ENCODE measurements around the gene MYO3B. TPM values are rescaled to one million over a fixed set of nuclear protein-coding genes. Genes with fewer than 3 reads are reported as not detected.

The MYO3B gene
- polyA plus RNA-seq, 2 of the 4 experiments (the other 2 are of a cell fraction), result 0.01 TPM; not detected in 1

- ChIA-PET POLR2A (no interaction called here), CTCF (interaction anchor here (0.8 to 1.4 kb wide), 3 partner anchors 12 to 480 kb away, joined by 3 to 4 read pairs (median 4); partner anchors contain the start of gene GAD1)
- H3K4me2 ChIP-seq, result no peak overlapping the region
- FAIRE-seq (no peak), ATAC-seq (no peak), DNase-seq (ENCODE audit: low read depth in 1 of 2, low spot score in 1 of 2) (no peak)
- H3K4me1 ChIP-seq, result no peaks in the 10 kb centered on the region
- TF ChIP-seq TFCP2L1 (CRISPR knock-in tag; IDR thresholded peaks at IDR 0.05) (no peak), ZC3H11A (IDR thresholded peaks at IDR 0.05) (no peak)
- H3K4me3 ChIP-seq, result no peak overlapping the region
- 0% methylated on average over 2 of the region's 2 CpGs for WGBS (ENCODE audit: missing lambda C conversion rate)
- H3K9me3 ChIP-seq, result no peaks in the 10 kb centered on the region
- no peak overlapping the region for H3K27ac ChIP-seq
These were observed 159.0 kb downstream of the MYO3B start for GRCh38 chr2:170336916-170337315.

GRCh38 chr2:170339322-170339721, 161.4 kb downstream of the MYO3B start:
- POLR2A ChIA-PET, result no interaction called here
- Histone ChIP-seq H3K4me2 (no peak overlapping the region), H3K27ac (no peak overlapping the region), H3K9me3 (no peaks in the 10 kb centered on the region), H3K4me1 (no peaks in the 10 kb centered on the region), H3K4me3 (no peak overlapping the region)
- DNase-seq (ENCODE audit: low read depth in 1 of 2, low spot score in 1 of 2), result no peak
- 27% methylated on average over 7 of the region's 7 CpGs for WGBS (ENCODE audit: missing lambda C conversion rate)
- CTCF ChIA-PET, result interaction anchor here (1.2 to 1.5 kb wide), 4 partner anchors 15 to 474 kb away, joined by 3 to 4 read pairs (median 4); no protein-coding TSS in a partner anchor
- no peak for ATAC-seq
- no peak for TF ChIP-seq PBX3 (IDR thresholded peaks at IDR 0.05)
- TF ChIP-seq CHD2 (IDR thresholded peaks at IDR 0.05; ENCODE audit: low read length, partially characterized antibody), result no peak
- TF ChIP-seq REST (IDR thresholded peaks at IDR 0.05), result no peak
- no peak for FAIRE-seq

- H3K4me3 ChIP-seq, result no peak overlapping the region
- TF ChIP-seq MAFK (IDR thresholded peaks at IDR 0.05; ENCODE audit: partially characterized antibody), result no peak
- no peak for TF ChIP-seq MAX (IDR thresholded peaks at IDR 0.05)
- no peak for TF ChIP-seq JUNB (IDR thresholded peaks at IDR 0.05)
- no peak for TF ChIP-seq EP300 (IDR thresholded peaks at IDR 0.05)
- TF ChIP-seq ZSCAN20 (CRISPR knock-in tag; IDR thresholded peaks at IDR 0.05), result no peak
- no peak for TF ChIP-seq HOXA7 (CRISPR knock-in tag; IDR thresholded peaks at IDR 0.05)
- no peak for TF ChIP-seq ESRRA (IDR thresholded peaks at IDR 0.05; ENCODE audit: borderline replicate concordance, low read length)
- TF ChIP-seq FOSB (CRISPR knock-in tag; IDR thresholded peaks at IDR 0.05), result no peak
- TF ChIP-seq FOXS1 (CRISPR knock-in tag; IDR thresholded peaks at IDR 0.05), result no peak
- TF ChIP-seq HEYL (CRISPR knock-in tag; IDR thresholded peaks at IDR 0.05), result no peak
- no peak for TF ChIP-seq BHLHE40 (IDR thresholded peaks at IDR 0.05; ENCODE audit: low read depth, low read length)
- WGBS (ENCODE audit: missing lambda C conversion rate), result 12% methylated on average over 5 of the region's 5 CpGs
- no peak for ATAC-seq
- FAIRE-seq, result no peak
- no peak overlapping the region for H3K4me2 ChIP-seq
- no peaks in the 10 kb centered on the region for H3K4me1 ChIP-seq
- H3K27ac ChIP-seq, result no peak overlapping the region
- POLR2A ChIA-PET, result no interaction called here
- H3K9me3 ChIP-seq, result no peaks in the 10 kb centered on the region
- no peak for DNase-seq (ENCODE audit: low read depth in 1 of 2, low spot score in 1 of 2)
- CTCF ChIA-PET, result interaction anchor here (1.2 to 2.5 kb wide), 5 partner anchors 16 to 473 kb away, joined by 3 to 5 read pairs (median 4); no protein-coding TSS in a partner anchor
These were observed 162.1 kb downstream of the MYO3B start for GRCh38 chr2:170339750-170340692.
